GM12892 (cell line): ENCODE data around the gene CCDC24. TPM values are rescaled to one million over a fixed set of nuclear protein-coding genes. Genes with fewer than 3 reads are reported as not detected.

Experiments
- DNase-seq: peaks from one replicate; pipeline ENCODE4 v3.0.0; 2011; ENCODE audit not compliant: insufficient read length
- FAIRE-seq: peaks from 2 replicates; lab custom pipeline; 2011; peaks lifted over from hg19 to GRCh38; lab: Jason Lieb, UNC
- POLR2A ChIP-seq: IDR thresholded peaks from 2 replicates; pipeline ENCODE4 v1.6.1; 2011; ENCODE audit warnings: low read depth, low read length, control low read depth
- POLR2AphosphoS5 ChIP-seq: IDR thresholded peaks from 2 replicates; pipeline ENCODE4 v1.6.1; 2011; ENCODE audit warnings: low read depth, low read length, control low read depth
- TAF1 ChIP-seq: IDR thresholded peaks from 2 replicates; pipeline ENCODE4 v1.6.1; 2011; ENCODE audit warnings: low read depth, mild to moderate bottlenecking, control low read depth, low read length, borderline replicate concordance
- polyA plus RNA-seq: library from polyadenylated mRNA; unstranded; fragments of >200 nt; gene quantifications from one replicate; pipeline ENCODE4 v1.2.1, GENCODE V29; 2012; ENCODE audit warnings: missing spikeins, inconsistent platforms; ENCODE audit not compliant: missing spikeins

CCDC24 gene
- 1.7 TPM for polyA plus RNA-seq

DNA sequence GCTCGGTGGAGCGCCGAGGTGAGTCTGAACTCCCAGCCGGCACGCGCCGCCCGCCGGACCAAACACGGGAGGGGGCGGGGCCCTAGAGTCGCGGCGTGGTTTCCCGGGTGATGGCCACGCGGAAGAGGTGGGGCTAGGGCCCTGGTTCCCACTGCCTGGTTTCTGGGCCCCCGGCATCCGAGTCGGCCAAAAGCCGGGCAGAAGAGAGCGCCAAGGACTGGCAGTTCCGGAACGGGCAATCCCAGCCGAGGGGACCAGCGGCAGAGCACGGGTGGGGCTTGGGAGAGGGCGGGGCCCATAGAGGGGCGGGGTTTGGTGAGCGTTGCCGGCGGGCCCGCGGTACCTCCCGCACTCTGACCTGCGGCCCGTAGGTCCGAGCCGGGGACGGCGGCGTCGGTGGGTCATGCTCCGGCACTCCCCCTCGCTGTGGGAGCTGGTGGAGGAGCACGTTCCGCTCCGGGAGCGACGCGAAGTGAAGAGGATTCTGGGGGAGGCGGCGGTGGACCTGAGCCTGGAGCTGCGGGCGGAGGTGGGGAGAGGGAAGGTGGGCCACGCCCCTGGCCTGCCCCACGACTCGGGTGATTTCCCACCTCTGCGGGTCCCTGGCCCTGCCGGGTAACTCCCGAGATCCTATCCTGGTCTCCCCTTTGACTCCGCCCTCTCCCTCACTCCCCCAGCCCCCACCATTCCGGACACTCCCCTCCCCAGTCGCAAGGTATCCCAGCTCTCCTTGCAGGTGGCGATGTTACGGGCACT, at the start of gene CCDC24:
Gene CCDC24, plus strand, starts transcription at position 124 of the 756 bp plus-strand sequence. Its CDS starts 280 bp downstream, at position 404.
- FAIRE-seq (peak; percentile 75), DNase-seq (peak; percentile 91)
- TF ChIP-seq TAF1 (0 out of 2 replicates have a peak, but pooled peaks have one; percentile 18), POLR2AphosphoS5 (no peak), POLR2A (0 out of 2 replicates have a peak, but pooled peaks have one; percentile 53)

- FAIRE-seq: no peak
Measured at GRCh38 chr1:43942411-43942810, 49.0 kb upstream of the CCDC24 start.

GRCh38 chr1:43944860-43945259, 46.5 kb upstream of the CCDC24 start:
- no peak for DNase-seq
- FAIRE-seq: no peak
- no peak for TF ChIP-seq POLR2A
- no peak for TF ChIP-seq TAF1
- TF ChIP-seq POLR2AphosphoS5: no peak

More at GRCh38 chr1:43942411-43942810, 49.0 kb upstream of the CCDC24 start:
- no peak for TF ChIP-seq TAF1
- no peak for TF ChIP-seq POLR2A
- no peak for TF ChIP-seq POLR2AphosphoS5
- DNase-seq: no peak

GRCh38 chr1:43945674-43946235, 45.6 kb upstream of the CCDC24 start:
- DNase-seq (no peak), FAIRE-seq (peak; percentile 51)
- TF ChIP-seq TAF1 (no peak), POLR2A (no peak), POLR2AphosphoS5 (no peak)

GRCh38 chr1:43946236-43947060, 45.0 kb upstream of the CCDC24 start, which contains the start of gene IPO13:
IPO13 (plus strand) TSS chr1:43946950; CDS start chr1:43947601, 651 bp downstream.
- TF ChIP-seq POLR2AphosphoS5 (peak; percentile 83), POLR2A (peak; percentile 88), TAF1 (peak; percentile 89)
- DNase-seq: peak; percentile 99
- FAIRE-seq: peak; percentile 98

DNA sequence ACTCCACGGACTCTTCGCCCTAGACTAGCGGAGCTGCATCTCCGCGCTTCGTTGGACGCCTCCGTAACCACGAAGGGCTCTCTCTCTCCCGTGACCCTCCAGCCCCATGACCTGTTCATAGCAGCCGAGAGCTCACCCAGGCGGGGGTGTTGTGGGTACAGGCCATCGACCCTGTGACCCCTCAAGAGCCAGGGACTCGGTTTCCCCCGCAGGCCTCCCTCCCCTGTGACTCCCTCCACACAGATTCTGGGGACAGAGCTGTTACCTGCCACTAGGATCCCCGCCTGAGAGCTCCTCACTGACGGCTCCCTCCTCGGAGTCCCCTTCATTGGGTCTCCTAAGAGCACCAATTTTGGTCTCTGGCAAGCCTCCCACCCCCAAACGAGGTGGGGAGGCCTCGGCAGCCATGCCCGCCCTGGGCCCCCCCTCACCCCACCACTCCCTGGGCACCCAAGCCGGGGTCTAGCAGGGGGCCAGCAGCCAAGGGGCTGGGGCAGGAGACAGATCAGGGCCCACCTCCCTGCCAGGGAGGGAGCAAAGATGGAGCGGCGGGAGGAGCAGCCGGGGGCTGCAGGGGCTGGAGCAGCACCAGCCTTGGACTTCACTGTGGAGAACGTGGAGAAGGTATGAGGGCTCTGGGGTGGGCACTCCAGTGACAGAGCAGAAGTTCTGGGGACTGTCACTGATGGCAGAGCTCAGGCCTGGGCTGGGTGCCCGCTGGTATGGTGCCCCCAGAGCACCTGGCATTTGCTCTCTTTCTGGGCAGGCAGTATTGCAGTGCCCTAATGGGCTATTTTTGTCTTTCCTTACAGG, 44.1 kb upstream of the CCDC24 start:
- TF ChIP-seq TAF1 (no peak), POLR2A (no peak), POLR2AphosphoS5 (no peak)
- no peak for FAIRE-seq
- DNase-seq: no peak

DNA sequence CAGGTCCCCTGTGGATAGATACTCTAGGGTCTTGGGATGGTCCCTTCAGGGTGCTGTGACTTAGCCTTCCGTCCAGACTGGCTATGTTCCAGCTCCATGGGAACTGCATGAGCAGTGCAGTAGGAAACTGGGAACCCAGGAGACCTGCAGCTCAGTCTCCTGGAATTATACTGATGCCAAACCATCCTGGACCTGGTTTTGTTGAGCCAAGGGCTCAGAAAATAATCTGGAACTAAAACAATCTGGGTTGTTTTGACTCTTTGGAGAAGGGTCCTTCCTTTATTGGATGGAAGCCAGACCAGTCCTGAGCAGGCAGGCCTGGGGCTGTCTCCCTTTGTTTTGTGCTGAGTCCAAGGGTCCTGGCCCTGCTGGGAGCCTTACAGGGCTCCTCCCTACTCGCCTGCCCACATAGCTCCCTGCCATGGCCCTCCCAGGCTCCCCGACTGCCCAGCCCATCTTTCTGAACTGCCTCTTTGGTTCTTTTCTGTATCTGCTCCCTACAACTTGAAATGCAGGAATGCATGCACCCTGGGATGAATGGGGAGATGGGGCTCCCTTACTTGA, 43.4 kb upstream of the CCDC24 start:
- DNase-seq: no peak
- no peak for FAIRE-seq
- TF ChIP-seq TAF1: no peak
- no peak for TF ChIP-seq POLR2A
- TF ChIP-seq POLR2AphosphoS5: no peak

- FAIRE-seq: no peak
- no peak for TF ChIP-seq POLR2A
- TF ChIP-seq TAF1: no peak
- no peak for TF ChIP-seq POLR2AphosphoS5
- no peak for DNase-seq
Measured at GRCh38 chr1:43949678-43950077, 41.7 kb upstream of the CCDC24 start.

- no peak for FAIRE-seq
- TF ChIP-seq POLR2AphosphoS5 (no peak), POLR2A (no peak), TAF1 (no peak)
- no peak for DNase-seq
Measured at GRCh38 chr1:43951021-43951985, 40.1 kb upstream of the CCDC24 start.
